Mesenchymal stem cell (in vitro differentiated cells and primary cell): ENCODE data around the gene MSMP.

ENCODE experiments used
- DNase-seq: peaks from one replicate; pipeline ENCODE4 v3.0.0-alpha.2; 2013
- H2AFZ ChIP-seq: one replicate; pipeline ENCODE4 v1.6.1; 2013; ENCODE audit warnings: low read depth, mild to moderate bottlenecking, control low read depth, inconsistent platforms, low read length, moderate library complexity
- H2AK5ac ChIP-seq: 2 replicates; pipeline ENCODE4 v1.6.1; 2013; ENCODE audit warnings: low read length, moderate library complexity, mild to moderate bottlenecking, inconsistent platforms; ENCODE audit not compliant: severe bottlenecking
- H2BK120ac ChIP-seq: one replicate; pipeline ENCODE4 v1.6.1; 2013; ENCODE audit warnings: low read depth, mild to moderate bottlenecking, inconsistent platforms, low read length, moderate library complexity
- H2BK12ac ChIP-seq, 2 experiments: one replicate each; pipeline ENCODE4 v1.6.1; 2013; ENCODE audit warnings: inconsistent platforms in 2 of 2, low read length in 2 of 2, mild to moderate bottlenecking in 2 of 2, moderate library complexity in 2 of 2, control low read depth in 1 of 2
- H2BK15ac ChIP-seq: one replicate; pipeline ENCODE4 v1.6.1; 2013; ENCODE audit warnings: mild to moderate bottlenecking, low read depth, inconsistent platforms; ENCODE audit not compliant: poor library complexity, severe bottlenecking
- H2BK5ac ChIP-seq: 2 replicates; pipeline ENCODE4 v1.6.1; 2013; ENCODE audit warnings: low read depth, mild to moderate bottlenecking, low read length, control low read depth, inconsistent platforms; ENCODE audit not compliant: poor library complexity, severe bottlenecking
- H3K14ac ChIP-seq, 2 experiments: one replicate each; pipeline ENCODE4 v1.6.1; 2013; ENCODE audit warnings: inconsistent platforms in 2 of 2, low read length in 2 of 2, control low read depth in 1 of 2, mild to moderate bottlenecking in 1 of 2, moderate library complexity in 1 of 2
- H3K18ac ChIP-seq, 2 experiments: one replicate each; pipeline ENCODE4 v1.6.1; 2013; ENCODE audit warnings: inconsistent platforms in 2 of 2, low read length in 2 of 2, control low read depth in 1 of 2, low read depth in 1 of 2, mild to moderate bottlenecking in 1 of 2
- H3K23ac ChIP-seq, 2 experiments: one replicate each; pipeline ENCODE4 v1.6.1; 2013; ENCODE audit warnings: inconsistent platforms in 2 of 2, low read length in 2 of 2, mild to moderate bottlenecking in 2 of 2, moderate library complexity in 2 of 2, control low read depth in 1 of 2
- H3K27ac ChIP-seq: 2 replicates; pipeline ENCODE4 v1.5.1; 2013; ENCODE audit warnings: mild to moderate bottlenecking, moderate library complexity, low read length, control low read depth, inconsistent platforms; ENCODE audit not compliant: poor library complexity, severe bottlenecking
- H3K27me3 ChIP-seq, 2 experiments: 2 replicates each; pipeline versions ENCODE4 v1.6.1 to v1.7.0; 2013; ENCODE audit warnings: low read length in 2 of 2, mild to moderate bottlenecking in 2 of 2, moderate library complexity in 2 of 2, control low read depth in 1 of 2, inconsistent platforms in 1 of 2; ENCODE audit not compliant: control insufficient read depth in 1 of 2, insufficient read depth in 1 of 2
- H3K36me3 ChIP-seq, 2 experiments: 2 replicates each; pipeline versions ENCODE4 v1.6.1 to v1.7.0; 2013; ENCODE audit warnings: low read length in 2 of 2, control low read depth in 1 of 2, inconsistent platforms in 1 of 2, low read depth in 1 of 2, mild to moderate bottlenecking in 1 of 2; ENCODE audit not compliant: insufficient read depth in 2 of 2, control insufficient read depth in 1 of 2
- H3K4ac ChIP-seq, 2 experiments: one replicate each; pipeline ENCODE4 v1.6.1; 2013; ENCODE audit warnings: inconsistent platforms in 2 of 2, low read length in 2 of 2, mild to moderate bottlenecking in 2 of 2, moderate library complexity in 2 of 2, control low read depth in 1 of 2, low read depth in 1 of 2
- H3K4me1 ChIP-seq: 2 replicates; pipeline ENCODE4 v1.6.1; 2013; ENCODE audit warnings: low read depth, low read length, control low read depth; ENCODE audit not compliant: control insufficient read depth, insufficient read depth
- H3K4me2 ChIP-seq: 2 replicates; pipeline ENCODE4 v1.6.1; 2013; ENCODE audit warnings: low read length, mild to moderate bottlenecking, inconsistent platforms; ENCODE audit not compliant: poor library complexity, severe bottlenecking
- H3K4me3 ChIP-seq, 2 experiments: 2 replicates each; pipeline versions ENCODE4 v1.5.1 to v1.7.0; 2013; ENCODE audit warnings: low read length in 2 of 2, mild to moderate bottlenecking in 2 of 2, control low read depth in 1 of 2, low read depth in 1 of 2; ENCODE audit not compliant: insufficient read depth in 1 of 2
- H3K79me1 ChIP-seq: replicated peaks from 2 replicates; pipeline ENCODE4 v1.6.1; 2013; ENCODE audit warnings: mild to moderate bottlenecking, control low read depth, low read length, inconsistent platforms; ENCODE audit not compliant: poor library complexity, severe bottlenecking
- H3K9ac ChIP-seq: 2 replicates; pipeline ENCODE4 v1.7.0; 2013; ENCODE audit warnings: mild to moderate bottlenecking, low read length, moderate library complexity
- H3K9me3 ChIP-seq: 2 replicates; pipeline ENCODE4 v1.7.0; 2013; ENCODE audit warnings: mild to moderate bottlenecking, low read length; ENCODE audit not compliant: control insufficient read depth
- H4K8ac ChIP-seq: one replicate; pipeline ENCODE4 v1.6.1; 2013; ENCODE audit warnings: inconsistent platforms, mild to moderate bottlenecking, low read length, moderate library complexity
- H4K91ac ChIP-seq: one replicate; pipeline ENCODE4 v1.6.1; 2013; ENCODE audit warnings: mild to moderate bottlenecking, low read length, inconsistent platforms
- WGBS: methylation state at CpG from one replicate; pipeline ENCODE4 v1.1.7; 2013; ENCODE audit warnings: mixed read lengths; 5-methylcytosine and 5-hydroxymethylcytosine counted together

MSMP gene

GRCh38 chr9:35790025-35790384, 35.9 kb upstream of the MSMP start:
- Histone ChIP-seq H4K8ac (no peak overlapping the region), H3K79me1 (peaks cover 17% of the 10 kb centered on the region), H3K4me3 (no peak overlapping the region), H3K4ac (no peak overlapping the region), H2BK12ac (no peak overlapping the region), H2AFZ (no peak overlapping the region), H3K9me3 (no peaks in the 10 kb centered on the region), H3K18ac (no peak overlapping the region), H3K4me2 (no peak overlapping the region), H2BK120ac (no peak overlapping the region), H3K36me3 (peaks cover 0 to 6% of the 10 kb centered on the region in 2 experiments), H3K23ac (no peak overlapping the region), H2AK5ac (no peak overlapping the region), H4K91ac (no peak overlapping the region), H3K9ac (no peak overlapping the region), H3K4me1 (peaks cover 27% of the 10 kb centered on the region), H2BK15ac (no peak overlapping the region), H2BK5ac (no peak overlapping the region), H3K27ac (no peak overlapping the region), H3K14ac (no peak overlapping the region), H3K27me3 (no peaks in the 10 kb centered on the region)
- no peak for DNase-seq
- WGBS: 44% methylated on average over 4 of the region's 4 CpGs

GRCh38 chr9:35789541-35789940, 35.5 kb upstream of the MSMP start:
- H2AK5ac ChIP-seq: no peak overlapping the region
- H3K4ac ChIP-seq: no peak overlapping the region
- H3K9me3 ChIP-seq: no peaks in the 10 kb centered on the region
- H2BK5ac ChIP-seq: no peak overlapping the region
- no peak overlapping the region for H3K27ac ChIP-seq
- H2BK120ac ChIP-seq: no peak overlapping the region
- peaks cover 26% of the 10 kb centered on the region for H3K4me1 ChIP-seq
- H3K36me3 ChIP-seq: peaks cover 0 to 6% of the 10 kb centered on the region in 2 experiments
- no peak overlapping the region for H3K18ac ChIP-seq
- H2AFZ ChIP-seq: no peak overlapping the region
- H3K4me3 ChIP-seq: no peak overlapping the region
- no peak overlapping the region for H2BK12ac ChIP-seq
- H3K14ac ChIP-seq: no peak overlapping the region
- no peak overlapping the region for H3K9ac ChIP-seq
- H3K79me1 ChIP-seq: peaks cover 17% of the 10 kb centered on the region
- no peak for DNase-seq
- H3K4me2 ChIP-seq: no peak overlapping the region
- no peak overlapping the region for H3K23ac ChIP-seq
- no peaks in the 10 kb centered on the region for H3K27me3 ChIP-seq
- WGBS: 93% methylated on average over 1 of the region's 2 CpGs
- H2BK15ac ChIP-seq: no peak overlapping the region
- H4K8ac ChIP-seq: no peak overlapping the region
- no peak overlapping the region for H4K91ac ChIP-seq

GRCh38 chr9:35783418-35783817, 29.3 kb upstream of the MSMP start:
- Histone ChIP-seq H3K79me1 (no peaks in the 10 kb centered on the region), H3K14ac (no peak overlapping the region), H2BK15ac (no peak overlapping the region)

DNA sequence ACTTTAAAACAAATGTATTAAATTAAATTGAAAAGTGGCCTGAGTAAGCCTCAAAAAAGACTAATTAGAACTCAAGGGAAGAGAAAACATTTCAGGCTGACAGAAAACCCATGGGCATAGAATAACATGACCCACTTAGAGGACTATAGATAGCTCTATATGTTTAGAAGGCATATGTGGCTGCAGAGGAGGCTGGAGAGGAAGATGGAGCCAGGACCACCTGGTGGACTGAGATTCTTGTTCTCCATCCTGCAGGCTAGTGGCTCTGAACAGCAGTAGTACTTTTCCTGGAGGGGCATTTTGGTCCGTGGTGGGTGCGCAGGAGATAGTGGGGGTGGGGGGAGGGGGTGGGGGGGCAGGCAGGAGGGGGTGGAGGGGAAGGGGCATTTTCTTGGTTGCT, 27.0 kb upstream of the MSMP start:
- no peak overlapping the region for H3K27ac ChIP-seq
- H3K27me3 ChIP-seq: peaks cover 4 to 19% of the 10 kb centered on the region in 2 experiments
- no peaks in the 10 kb centered on the region for H3K36me3 ChIP-seq
- H3K4me2 ChIP-seq: no peak overlapping the region
- H3K4ac ChIP-seq: no peak overlapping the region
- H3K4me1 ChIP-seq: peaks cover 2% of the 10 kb centered on the region
- H2AK5ac ChIP-seq: no peak overlapping the region
- H2BK15ac ChIP-seq: no peak overlapping the region
- no peak overlapping the region for H3K9ac ChIP-seq
- no peak for DNase-seq
- H2AFZ ChIP-seq: no peak overlapping the region
- H2BK5ac ChIP-seq: no peak overlapping the region
- no peak overlapping the region for H4K91ac ChIP-seq
- H3K23ac ChIP-seq: no peak overlapping the region
- no peak overlapping the region for H3K14ac ChIP-seq
- H2BK120ac ChIP-seq: no peak overlapping the region
- 96% methylated on average over 2 of the region's 2 CpGs for WGBS
- no peak overlapping the region for H4K8ac ChIP-seq
- H2BK12ac ChIP-seq: no peak overlapping the region
- no peaks in the 10 kb centered on the region for H3K9me3 ChIP-seq
- H3K4me3 ChIP-seq: no peak overlapping the region
- no peak overlapping the region for H3K18ac ChIP-seq
- no peaks in the 10 kb centered on the region for H3K79me1 ChIP-seq

More at GRCh38 chr9:35783418-35783817, 29.3 kb upstream of the MSMP start:
- Histone ChIP-seq H4K8ac (no peak overlapping the region), H4K91ac (no peak overlapping the region), H2BK120ac (no peak overlapping the region), H3K27ac (no peak overlapping the region), H3K18ac (no peak overlapping the region), H3K23ac (no peak overlapping the region), H3K4ac (no peak overlapping the region), H2AK5ac (no peak overlapping the region), H3K9me3 (no peaks in the 10 kb centered on the region), H3K4me1 (no peaks in the 10 kb centered on the region), H3K36me3 (no peaks in the 10 kb centered on the region), H2AFZ (no peak overlapping the region), H3K27me3 (peaks cover 4 to 19% of the 10 kb centered on the region in 2 experiments), H3K4me3 (no peak overlapping the region), H2BK12ac (no peak overlapping the region), H3K9ac (no peak overlapping the region), H3K4me2 (no peak overlapping the region), H2BK5ac (no peak overlapping the region)
- DNase-seq: no peak
